Neural progenitor cell (in vitro differentiated cells): Measurements from ENCODE around the gene WFS1. TPM values are rescaled to one million over a fixed set of nuclear protein-coding genes. Genes with fewer than 3 reads are reported as not detected.
A peak's percentile ranks its signal among the peaks of the same experiment; 100 is the strongest.

Experiments
- DNase-seq: peaks from one replicate; pipeline ENCODE4 v3.0.0-alpha.2; 2016; ENCODE audit warnings: low spot score
- H2AFZ ChIP-seq: fragments of 200-600 bp; sonication (generic); replicated peaks from 2 replicates; pipeline ENCODE4 v1.6.1; 2016; ENCODE audit warnings: antibody characterized with exemption
- H3F3A ChIP-seq: fragments of 200-600 bp; sonication (generic); 2 replicates; pipeline ENCODE4 v1.6.1; 2016; ENCODE audit warnings: antibody characterized with exemption, low read depth
- H3K27ac ChIP-seq: fragments of 200-600 bp; sonication (generic); 2 replicates; pipeline ENCODE4 v1.5.1; 2016; ENCODE audit warnings: mild to moderate bottlenecking
- H3K27me3 ChIP-seq: fragments of 200-600 bp; sonication (generic); 2 replicates; pipeline ENCODE4 v1.6.1; 2016; ENCODE audit warnings: mild to moderate bottlenecking, moderate library complexity
- H3K36me3 ChIP-seq: fragments of 200-600 bp; sonication (generic); 2 replicates; pipeline ENCODE4 v1.5.1; 2016
- H3K4me1 ChIP-seq: fragments of 200-600 bp; sonication (generic); 2 replicates; pipeline ENCODE4 v1.6.1; 2016; ENCODE audit warnings: mixed run types
- H3K4me2 ChIP-seq: fragments of 200-600 bp; sonication (generic); 2 replicates; pipeline ENCODE4 v1.6.1; 2016
- H3K4me3 ChIP-seq: fragments of 200-600 bp; sonication (generic); 2 replicates; pipeline ENCODE4 v1.5.1; 2016
- H3K79me2 ChIP-seq: fragments of 200-600 bp; sonication (generic); 2 replicates; pipeline ENCODE4 v1.6.1; 2016; ENCODE audit warnings: low read depth
- H3K9ac ChIP-seq: fragments of 200-600 bp; sonication (generic); 2 replicates; pipeline ENCODE4 v1.6.1; 2016
- H3K9me3 ChIP-seq: fragments of 200-600 bp; sonication (generic); 2 replicates; pipeline ENCODE4 v1.5.1; 2016; ENCODE audit warnings: low read depth
- H4K20me1 ChIP-seq: fragments of 200-600 bp; sonication (generic); 2 replicates; pipeline ENCODE4 v1.6.1; 2016; ENCODE audit warnings: low read depth
- H3K27ac Mint-ChIP-seq: 3 replicates; pipeline ENCODE4 v1.8.0; 2021; ENCODE audit warnings: mixed read lengths
- H3K27me3 Mint-ChIP-seq: 2 replicates; pipeline ENCODE4 v1.8.0; 2022; ENCODE audit warnings: low read depth, mild to moderate bottlenecking, inconsistent platforms, moderate library complexity, mixed read lengths; ENCODE audit not compliant: insufficient read depth
- H3K36me3 Mint-ChIP-seq: 3 replicates; pipeline ENCODE4 v1.8.0; 2021; ENCODE audit warnings: mixed read lengths
- H3K4me1 Mint-ChIP-seq: 3 replicates; pipeline ENCODE4 v1.8.0; 2021; ENCODE audit warnings: mixed read lengths
- H3K4me3 Mint-ChIP-seq: 3 replicates; pipeline ENCODE4 v1.8.0; 2021; ENCODE audit warnings: mild to moderate bottlenecking, moderate library complexity, mixed read lengths
- H3K9me3 Mint-ChIP-seq: 3 replicates; pipeline ENCODE4 v1.8.0; 2020; ENCODE audit warnings: mixed read lengths
- EZH2 ChIP-seq: fragments of 200-600 bp; sonication (generic); IDR thresholded peaks from 2 replicates; pipeline ENCODE4 v1.6.1; 2017; ENCODE audit warnings: antibody characterized with exemption, mild to moderate bottlenecking, moderate library complexity
- EZH2phosphoT487 ChIP-seq: fragments of 200-600 bp; sonication (generic); IDR thresholded peaks from 2 replicates; pipeline ENCODE4 v1.6.1; 2017; ENCODE audit warnings: antibody characterized with exemption
- total RNA-seq: library from RNA; depleted of rRNA; stranded (reverse); fragments of >200 nt; gene quantifications from 2 replicates; pipeline ENCODE4 v1.2.3, GENCODE V29; 2015; ENCODE audit warnings: low replicate concordance
- TF ChIP-seq, protein P1 (sequence below): fragments of 200-600 bp; sonication (generic); IDR thresholded peaks from 2 replicates; pipeline ENCODE4 v1.5.1; 2017; ENCODE audit warnings: antibody characterized with exemption, mild to moderate bottlenecking

The WFS1 gene
- total RNA-seq, 1 donor from 2014 or later: 8.8 TPM

DNA sequence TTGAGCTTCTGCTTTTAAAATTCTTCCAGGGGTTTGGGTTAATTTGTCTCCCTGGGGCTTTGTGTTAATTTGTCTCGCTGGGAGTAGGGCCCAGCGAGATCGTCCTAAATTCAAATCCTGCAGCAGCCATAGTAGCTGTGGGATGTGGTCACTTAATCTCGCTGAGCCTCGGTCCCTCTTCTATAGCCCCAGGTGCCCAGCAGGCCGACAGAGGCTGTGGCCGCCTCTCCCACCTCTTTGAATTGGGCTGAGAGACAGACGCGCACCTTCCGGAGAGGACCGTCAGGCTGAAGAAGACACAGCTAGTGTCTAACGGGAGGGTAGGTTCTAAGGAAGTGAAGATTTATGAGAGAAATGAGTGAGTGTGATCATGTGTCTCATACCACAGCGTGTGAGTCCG lies 15.7 kb upstream of the WFS1 start:
- peaks cover 13% of the 10 kb centered on the region for H3K27me3 Mint-ChIP-seq
- Histone ChIP-seq H3K9ac (no peak overlapping the region), H2AFZ (no peak overlapping the region), H3K79me2 (no peaks in the 10 kb centered on the region), H3K4me2 (no peak overlapping the region), H3K36me3 (no peaks in the 10 kb centered on the region), H3K27me3 (peaks cover 10% of the 10 kb centered on the region), H4K20me1 (no peaks in the 10 kb centered on the region), H3K4me1 (peaks cover 5% of the 10 kb centered on the region), H3K9me3 (no peaks in the 10 kb centered on the region), H3F3A (no peaks in the 10 kb centered on the region), H3K27ac (no peak overlapping the region), H3K4me3 (no peak overlapping the region)
- H3K27ac Mint-ChIP-seq: no peak overlapping the region
- no peak overlapping the region for H3K4me3 Mint-ChIP-seq
- no peak for DNase-seq
- H3K36me3 Mint-ChIP-seq: no peaks in the 10 kb centered on the region
- H3K4me1 Mint-ChIP-seq: peaks cover 11% of the 10 kb centered on the region
- H3K9me3 Mint-ChIP-seq: no peaks in the 10 kb centered on the region
- TF ChIP-seq, protein P1, sequence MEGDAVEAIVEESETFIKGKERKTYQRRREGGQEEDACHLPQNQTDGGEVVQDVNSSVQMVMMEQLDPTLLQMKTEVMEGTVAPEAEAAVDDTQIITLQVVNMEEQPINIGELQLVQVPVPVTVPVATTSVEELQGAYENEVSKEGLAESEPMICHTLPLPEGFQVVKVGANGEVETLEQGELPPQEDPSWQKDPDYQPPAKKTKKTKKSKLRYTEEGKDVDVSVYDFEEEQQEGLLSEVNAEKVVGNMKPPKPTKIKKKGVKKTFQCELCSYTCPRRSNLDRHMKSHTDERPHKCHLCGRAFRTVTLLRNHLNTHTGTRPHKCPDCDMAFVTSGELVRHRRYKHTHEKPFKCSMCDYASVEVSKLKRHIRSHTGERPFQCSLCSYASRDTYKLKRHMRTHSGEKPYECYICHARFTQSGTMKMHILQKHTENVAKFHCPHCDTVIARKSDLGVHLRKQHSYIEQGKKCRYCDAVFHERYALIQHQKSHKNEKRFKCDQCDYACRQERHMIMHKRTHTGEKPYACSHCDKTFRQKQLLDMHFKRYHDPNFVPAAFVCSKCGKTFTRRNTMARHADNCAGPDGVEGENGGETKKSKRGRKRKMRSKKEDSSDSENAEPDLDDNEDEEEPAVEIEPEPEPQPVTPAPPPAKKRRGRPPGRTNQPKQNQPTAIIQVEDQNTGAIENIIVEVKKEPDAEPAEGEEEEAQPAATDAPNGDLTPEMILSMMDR: no peak
- no peak for TF ChIP-seq EZH2phosphoT487
- no peak for TF ChIP-seq EZH2

DNA sequence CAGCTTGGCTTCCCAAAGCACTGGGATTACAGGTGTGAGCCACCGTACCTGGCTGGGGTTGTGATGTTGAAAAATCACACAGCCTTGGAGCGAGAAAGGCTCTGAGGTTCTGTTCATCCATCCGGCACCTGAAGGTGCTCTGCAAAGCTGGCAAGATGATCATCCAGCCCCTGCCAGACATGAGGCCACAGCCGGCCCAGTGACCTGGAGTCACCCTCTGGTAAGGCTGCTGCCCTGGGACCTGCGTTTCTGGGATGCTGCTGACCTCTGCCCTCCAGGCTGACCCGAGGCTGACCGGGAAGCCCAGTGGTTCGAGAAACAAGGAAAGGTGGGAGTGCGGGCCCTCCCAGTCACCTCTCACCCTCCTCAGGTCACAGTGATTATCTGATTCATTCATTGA lies 13.5 kb upstream of the WFS1 start:
- H3K4me3 ChIP-seq: no peak overlapping the region
- TF ChIP-seq, protein P1: no peak
- no peak for TF ChIP-seq EZH2
- no peak for TF ChIP-seq EZH2phosphoT487
- no peaks in the 10 kb centered on the region for H3K27me3 ChIP-seq
- H3K9me3 ChIP-seq: no peaks in the 10 kb centered on the region
- no peak overlapping the region for H3K4me3 Mint-ChIP-seq
- no peaks in the 10 kb centered on the region for H3K79me2 ChIP-seq
- no peaks in the 10 kb centered on the region for H3K9me3 Mint-ChIP-seq
- peaks cover 15% of the 10 kb centered on the region for H3K27me3 Mint-ChIP-seq
- DNase-seq: no peak
- H3F3A ChIP-seq: peaks cover 7% of the 10 kb centered on the region
- H3K27ac Mint-ChIP-seq: no peak overlapping the region
- H3K4me2 ChIP-seq: no peak overlapping the region
- H3K27ac ChIP-seq: no peak overlapping the region
- no peak overlapping the region for H3K9ac ChIP-seq
- H3K4me1 Mint-ChIP-seq: peaks cover 20% of the 10 kb centered on the region
- H3K36me3 ChIP-seq: no peaks in the 10 kb centered on the region
- no peak overlapping the region for H2AFZ ChIP-seq
- no peaks in the 10 kb centered on the region for H3K36me3 Mint-ChIP-seq
- no peaks in the 10 kb centered on the region for H4K20me1 ChIP-seq
- H3K4me1 ChIP-seq: peaks cover 14% of the 10 kb centered on the region

DNA sequence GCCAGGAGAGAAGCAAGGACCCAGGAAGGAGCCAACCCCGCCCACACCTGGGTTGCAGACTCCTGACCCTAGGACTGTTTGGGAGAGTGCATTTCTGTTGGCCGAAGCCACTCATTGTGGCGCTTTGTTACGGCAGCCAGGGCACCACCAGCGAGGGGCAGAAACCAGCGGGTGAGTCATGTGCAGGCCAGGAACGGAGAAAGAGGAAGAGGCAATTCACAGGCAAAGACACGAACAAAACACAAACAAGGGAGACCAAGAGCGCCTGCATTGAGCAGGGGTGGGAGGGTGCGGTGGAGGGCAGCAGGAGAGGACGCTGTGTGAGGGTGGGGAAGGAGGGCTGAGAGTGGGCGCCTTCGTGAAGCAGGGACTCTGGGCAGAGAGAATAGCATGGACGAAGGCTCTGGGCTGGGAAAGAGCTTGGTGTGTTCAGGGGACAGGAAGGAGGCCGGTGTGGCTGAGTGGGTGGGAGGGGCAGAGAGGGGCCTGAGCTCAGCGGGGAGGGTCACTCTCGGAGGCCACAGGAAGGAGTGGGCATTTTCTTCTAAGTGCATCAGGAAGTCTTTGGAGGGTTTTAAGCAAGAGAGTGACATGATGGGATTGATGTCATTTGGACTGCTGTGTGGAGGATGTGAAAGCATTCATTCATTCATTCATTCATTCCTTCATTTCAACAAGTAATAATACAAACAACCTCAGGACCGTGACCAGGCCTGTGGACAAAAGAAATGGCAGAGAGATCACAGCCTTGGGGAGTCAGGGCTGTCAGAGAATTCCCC lies 12.2 kb upstream of the WFS1 start:
- no peaks in the 10 kb centered on the region for H3K36me3 ChIP-seq
- Mint-ChIP-seq H3K4me1 (peaks cover 20% of the 10 kb centered on the region), H3K9me3 (no peaks in the 10 kb centered on the region), H3K36me3 (no peaks in the 10 kb centered on the region), H3K27me3 (peaks cover 16% of the 10 kb centered on the region), H3K27ac (peak overlapping the region; percentile 16), H3K4me3 (peak overlapping the region; percentile 60)
- H3K4me2 ChIP-seq: peak overlapping the region; percentile 31
- no peak overlapping the region for H3K9ac ChIP-seq
- H3K27me3 ChIP-seq: no peaks in the 10 kb centered on the region
- TF ChIP-seq, protein P1: no peak
- no peak overlapping the region for H3K4me3 ChIP-seq
- peak; percentile 34 for DNase-seq
- peaks cover 14% of the 10 kb centered on the region for H3K4me1 ChIP-seq
- H4K20me1 ChIP-seq: no peaks in the 10 kb centered on the region
- H3K27ac ChIP-seq: no peak overlapping the region
- peak overlapping the region; percentile 92 for H2AFZ ChIP-seq
- no peaks in the 10 kb centered on the region for H3K9me3 ChIP-seq
- H3F3A ChIP-seq: peaks cover 7% of the 10 kb centered on the region
- no peaks in the 10 kb centered on the region for H3K79me2 ChIP-seq
